IPS-15b (cell line): ENCODE measurements around the gene GIPC1.

Experiments
- H3K27me3 ChIP-seq: one replicate; pipeline ENCODE4 v1.6.1; 2013; ENCODE audit warnings: low read length; ENCODE audit not compliant: control insufficient read depth, insufficient read depth
- H3K36me3 ChIP-seq: one replicate; pipeline ENCODE4 v1.6.1; 2013; ENCODE audit warnings: low read length; ENCODE audit not compliant: control insufficient read depth, insufficient read depth
- H3K4me1 ChIP-seq: one replicate; pipeline ENCODE4 v1.6.1; 2013; ENCODE audit warnings: mild to moderate bottlenecking, low read length; ENCODE audit not compliant: control insufficient read depth, insufficient read depth
- H3K4me3 ChIP-seq: one replicate; pipeline ENCODE4 v1.5.1; 2013; ENCODE audit warnings: low read depth, low read length
- H3K9ac ChIP-seq: one replicate; pipeline ENCODE4 v1.6.1; 2013; ENCODE audit warnings: low read depth, mild to moderate bottlenecking, low read length
- H3K9me3 ChIP-seq: one replicate; pipeline ENCODE4 v1.6.1; 2013; ENCODE audit warnings: mild to moderate bottlenecking, low read length; ENCODE audit not compliant: control insufficient read depth, insufficient read depth

GIPC1 gene

DNA sequence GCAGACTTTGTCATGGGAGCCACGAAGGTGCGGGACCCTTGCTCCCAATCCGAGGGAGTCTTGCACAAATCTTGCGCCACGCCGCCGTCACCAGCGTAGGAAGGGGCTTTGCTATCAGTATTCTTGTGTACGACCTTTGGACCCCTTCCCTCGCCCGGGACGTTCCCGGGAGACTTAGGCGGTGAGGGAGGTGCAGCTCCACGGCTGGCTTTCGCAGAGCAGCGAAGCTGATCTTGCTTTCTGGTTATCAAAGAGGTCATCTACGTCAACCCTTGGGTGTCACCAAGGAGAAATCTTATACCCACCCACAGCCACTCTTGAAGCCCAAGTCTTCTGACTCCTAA, 34.0 kb upstream of the GIPC1 start:
- H3K27me3 ChIP-seq = no peaks in the 10 kb centered on the region
- peak overlapping the region; percentile 89 for H3K9ac ChIP-seq
- no peaks in the 10 kb centered on the region for H3K9me3 ChIP-seq
- peaks cover 3% of the 10 kb centered on the region for H3K4me1 ChIP-seq
- H3K4me3 ChIP-seq = peak overlapping the region; percentile 95
- H3K36me3 ChIP-seq = no peaks in the 10 kb centered on the region

DNA sequence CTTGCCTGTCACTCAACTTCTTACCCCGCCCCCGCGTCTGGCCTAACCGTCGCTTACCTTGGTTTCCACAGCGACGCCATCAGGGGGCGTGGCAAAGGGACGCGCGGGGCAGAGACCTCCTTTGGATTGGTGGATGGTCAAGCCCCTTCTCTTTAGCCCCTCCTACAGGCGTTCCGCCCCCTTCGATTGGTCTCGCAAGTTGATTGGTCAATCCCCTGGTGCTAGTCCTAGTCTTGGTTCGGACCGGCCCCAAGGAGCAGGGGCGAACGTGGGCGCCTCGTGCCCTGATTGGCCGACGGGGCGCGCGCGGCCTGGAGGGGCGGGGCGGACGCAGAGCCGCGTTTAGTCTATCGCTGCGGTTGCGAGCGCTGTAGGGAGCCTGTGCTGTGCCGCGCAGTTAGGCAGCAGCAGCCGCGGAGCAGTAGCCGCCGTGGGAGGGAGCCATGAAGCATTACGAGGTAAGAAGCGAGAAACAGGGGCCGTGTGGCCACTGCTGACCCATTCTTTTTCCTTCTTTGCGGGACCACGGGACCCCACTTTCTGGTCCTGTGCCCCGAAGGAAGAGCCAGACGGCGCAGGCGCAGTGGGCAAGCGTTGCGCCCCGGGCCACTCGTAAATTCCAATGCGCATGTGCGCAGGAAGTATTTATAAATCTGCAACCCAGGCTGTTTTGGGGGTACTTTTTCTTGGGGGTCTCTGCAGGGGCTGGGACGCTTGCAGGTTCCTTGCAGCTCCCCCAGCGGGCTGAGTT, 33.5 kb upstream of the GIPC1 start, which contains the start of gene TECR:
TSS of gene TECR (plus strand) at position 341 of the 751 bp plus-strand sequence. CDS start at position 444, 103 bp downstream.
- no peaks in the 10 kb centered on the region for H3K27me3 ChIP-seq
- H3K4me3 ChIP-seq = peak within 1 kb of the TSS; percentile 95
- H3K9ac ChIP-seq = peak within 1 kb of the TSS; percentile 89
- H3K9me3 ChIP-seq = no peaks in the 10 kb centered on the region
- peaks cover 3% of the 10 kb centered on the region for H3K4me1 ChIP-seq
- no peaks in the 10 kb centered on the region for H3K36me3 ChIP-seq

DNA sequence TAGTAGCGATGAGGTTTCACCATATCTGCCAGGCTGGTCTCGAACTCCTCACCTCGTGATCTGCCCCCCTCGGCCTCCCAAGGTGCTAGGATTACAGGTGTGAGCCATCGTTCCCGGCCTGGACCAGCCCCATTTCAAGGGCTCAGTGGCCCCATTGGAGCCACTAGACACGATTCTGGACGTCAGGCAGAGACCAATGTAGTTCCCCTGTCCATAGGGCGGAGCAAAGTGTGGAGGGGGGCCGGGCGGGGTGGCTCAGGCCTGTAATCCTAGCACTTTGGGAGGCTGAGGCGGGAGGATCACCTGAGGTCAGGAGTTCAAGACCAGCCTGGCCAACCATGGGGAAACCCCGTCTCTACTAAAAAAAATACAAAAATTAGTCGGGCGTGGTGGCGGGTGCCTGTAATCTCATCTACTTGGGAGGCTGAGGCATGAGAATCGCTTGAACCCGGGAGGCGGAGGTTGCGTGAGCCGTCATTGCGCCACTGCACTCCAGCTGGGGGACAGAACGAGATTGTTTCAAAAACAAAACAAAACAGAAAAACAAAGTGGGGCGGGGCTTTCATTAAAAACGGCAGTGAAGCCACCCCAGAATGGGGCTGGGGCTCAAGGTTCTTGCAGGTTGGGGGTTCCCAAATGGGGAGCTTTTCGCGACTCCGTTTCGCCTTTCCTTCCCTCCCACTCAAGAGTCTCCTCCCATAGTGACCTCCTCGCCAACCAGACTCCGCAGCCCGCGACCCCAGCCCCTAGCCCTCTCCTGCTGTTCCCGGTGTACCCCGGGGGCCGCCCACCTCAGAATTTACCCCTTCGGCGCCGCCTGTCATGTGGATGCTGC, 32.7 kb upstream of the GIPC1 start:
- Histone ChIP-seq H3K4me1 (peaks cover 3% of the 10 kb centered on the region), H3K9ac (no peak overlapping the region), H3K36me3 (no peaks in the 10 kb centered on the region), H3K4me3 (peak overlapping the region; percentile 66), H3K9me3 (no peaks in the 10 kb centered on the region), H3K27me3 (no peaks in the 10 kb centered on the region)

DNA sequence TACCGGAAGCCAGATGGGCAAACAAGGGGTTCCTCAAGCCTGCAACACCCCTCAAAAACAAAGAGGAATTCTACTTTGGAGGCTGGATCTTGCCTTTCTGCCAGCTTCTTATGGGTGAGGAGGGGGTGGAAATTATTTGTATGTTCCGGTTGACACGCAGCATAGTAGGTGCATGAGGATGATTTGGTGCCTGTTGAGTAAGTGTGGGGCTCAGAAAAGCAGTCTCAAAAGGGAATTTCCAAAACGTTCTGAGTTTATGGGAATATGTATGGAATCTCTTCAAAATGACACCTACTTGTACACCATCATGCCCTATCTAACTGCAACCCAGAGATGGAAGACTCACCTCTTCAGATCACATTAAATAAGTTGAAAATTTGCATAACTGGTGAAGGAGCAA, 30.5 kb upstream of the GIPC1 start:
- no peaks in the 10 kb centered on the region for H3K27me3 ChIP-seq
- no peak overlapping the region for H3K9ac ChIP-seq
- no peaks in the 10 kb centered on the region for H3K36me3 ChIP-seq
- H3K9me3 ChIP-seq = no peaks in the 10 kb centered on the region
- H3K4me1 ChIP-seq = peaks cover 3% of the 10 kb centered on the region
- H3K4me3 ChIP-seq = no peak overlapping the region

DNA sequence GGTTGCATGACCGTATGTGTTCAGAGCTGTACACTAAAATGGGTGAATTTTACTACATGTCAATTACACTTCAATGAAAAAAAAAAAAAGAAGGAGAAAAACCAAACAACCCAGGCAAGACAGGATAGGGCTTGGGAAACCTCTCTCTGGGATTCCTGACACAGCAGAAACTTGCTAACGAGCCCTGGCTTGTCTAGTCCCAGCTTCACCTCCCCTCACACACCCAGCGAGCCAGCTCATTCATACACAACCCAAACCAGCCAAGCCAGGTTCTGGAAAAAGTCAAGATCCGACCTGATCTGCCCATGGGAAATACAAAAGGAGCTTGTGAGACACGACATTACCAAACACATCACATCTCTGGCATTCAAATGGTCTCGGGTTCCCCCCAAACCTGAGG, 29.8 kb upstream of the GIPC1 start:
- Histone ChIP-seq H3K9ac (peak overlapping the region; percentile 65), H3K9me3 (no peaks in the 10 kb centered on the region), H3K27me3 (no peaks in the 10 kb centered on the region), H3K4me3 (no peak overlapping the region), H3K36me3 (no peaks in the 10 kb centered on the region), H3K4me1 (peaks cover 3% of the 10 kb centered on the region)

DNA sequence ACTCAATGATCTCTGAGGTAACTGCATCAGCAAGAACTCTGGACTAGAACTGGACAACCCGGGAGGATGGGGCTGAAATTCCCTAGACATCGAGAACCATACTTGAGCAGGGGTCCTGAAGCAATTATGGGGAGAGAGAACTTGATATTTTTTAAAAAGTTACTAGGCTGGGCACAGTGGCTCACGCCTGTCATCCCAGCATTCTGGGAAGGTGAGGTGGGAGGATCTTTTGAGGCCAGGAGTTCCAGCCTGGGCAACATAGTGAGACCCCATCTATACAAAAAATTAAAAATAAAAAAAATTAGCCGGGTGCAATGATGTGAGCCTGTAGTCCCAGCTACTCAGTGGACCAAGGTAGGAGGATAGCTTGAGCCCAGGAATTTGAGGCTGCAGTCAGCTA, 24.6 kb upstream of the GIPC1 start:
- Histone ChIP-seq H3K4me3 (no peak overlapping the region), H3K27me3 (no peaks in the 10 kb centered on the region), H3K9ac (no peak overlapping the region), H3K36me3 (peaks cover 12% of the 10 kb centered on the region), H3K9me3 (no peaks in the 10 kb centered on the region), H3K4me1 (peaks cover 6% of the 10 kb centered on the region)

DNA sequence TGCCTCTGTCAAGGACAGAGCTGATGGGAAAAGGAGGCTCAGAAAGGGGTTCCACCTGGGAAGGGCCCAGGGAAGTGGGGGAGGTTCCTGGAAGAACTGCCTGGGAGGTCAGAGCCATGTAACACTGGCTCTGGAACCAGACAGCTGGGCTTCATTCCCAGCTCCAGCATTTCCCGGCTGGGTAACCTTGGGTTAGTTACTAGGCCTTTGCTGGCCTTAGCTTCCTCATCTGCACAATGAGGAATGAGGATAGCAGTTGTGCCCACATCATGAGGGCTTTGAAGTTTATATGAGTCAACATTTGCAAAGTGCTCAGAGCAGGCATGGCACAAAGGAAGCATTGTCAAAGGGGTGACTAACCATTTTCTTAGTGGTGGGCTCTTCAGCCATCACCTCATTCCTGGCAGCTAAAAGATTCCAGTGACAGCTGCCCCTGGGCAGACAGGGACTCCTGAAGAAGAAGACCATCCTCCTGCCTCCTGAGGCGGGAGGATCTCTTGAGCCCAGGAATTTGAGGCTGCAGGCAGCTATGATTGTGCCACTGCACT, 24.0 kb upstream of the GIPC1 start:
- Histone ChIP-seq H3K9me3 (no peaks in the 10 kb centered on the region), H3K36me3 (peaks cover 17% of the 10 kb centered on the region), H3K4me3 (no peak overlapping the region), H3K27me3 (no peaks in the 10 kb centered on the region), H3K9ac (no peak overlapping the region), H3K4me1 (peaks cover 6% of the 10 kb centered on the region)

DNA sequence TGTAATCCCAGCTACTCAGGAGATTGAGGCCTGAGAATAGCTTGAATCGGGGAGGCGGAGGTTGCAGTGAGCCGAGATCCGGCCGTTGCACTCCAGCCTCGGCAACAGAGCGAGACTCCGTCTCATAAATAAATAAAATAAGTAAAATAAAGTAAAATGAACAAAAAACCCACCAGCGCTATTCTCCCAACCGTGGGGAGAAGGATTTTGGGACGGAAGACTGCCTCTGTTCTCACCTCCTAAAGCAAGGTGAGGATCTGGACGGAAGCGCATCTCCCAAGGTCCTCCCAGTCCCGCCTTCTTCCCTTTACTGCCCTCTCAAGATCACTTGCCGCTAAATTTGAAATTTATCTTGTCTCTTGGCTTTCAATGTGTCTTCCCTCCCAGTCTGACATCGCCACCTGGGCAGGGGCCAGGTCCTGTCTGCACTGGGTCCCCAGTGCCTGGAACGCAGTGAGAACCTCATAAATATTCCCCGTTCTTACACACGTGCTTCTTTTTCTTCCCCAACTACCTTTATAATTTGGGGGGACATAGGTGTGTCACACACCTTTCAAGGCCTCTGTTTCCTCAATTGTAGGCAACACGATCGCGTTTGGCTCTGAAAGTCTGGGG, 23.4 kb upstream of the GIPC1 start:
- Histone ChIP-seq H3K4me1 (peaks cover 6% of the 10 kb centered on the region), H3K4me3 (peak overlapping the region; percentile 70), H3K9ac (no peak overlapping the region), H3K9me3 (no peaks in the 10 kb centered on the region), H3K27me3 (no peaks in the 10 kb centered on the region), H3K36me3 (peaks cover 22% of the 10 kb centered on the region)

DNA sequence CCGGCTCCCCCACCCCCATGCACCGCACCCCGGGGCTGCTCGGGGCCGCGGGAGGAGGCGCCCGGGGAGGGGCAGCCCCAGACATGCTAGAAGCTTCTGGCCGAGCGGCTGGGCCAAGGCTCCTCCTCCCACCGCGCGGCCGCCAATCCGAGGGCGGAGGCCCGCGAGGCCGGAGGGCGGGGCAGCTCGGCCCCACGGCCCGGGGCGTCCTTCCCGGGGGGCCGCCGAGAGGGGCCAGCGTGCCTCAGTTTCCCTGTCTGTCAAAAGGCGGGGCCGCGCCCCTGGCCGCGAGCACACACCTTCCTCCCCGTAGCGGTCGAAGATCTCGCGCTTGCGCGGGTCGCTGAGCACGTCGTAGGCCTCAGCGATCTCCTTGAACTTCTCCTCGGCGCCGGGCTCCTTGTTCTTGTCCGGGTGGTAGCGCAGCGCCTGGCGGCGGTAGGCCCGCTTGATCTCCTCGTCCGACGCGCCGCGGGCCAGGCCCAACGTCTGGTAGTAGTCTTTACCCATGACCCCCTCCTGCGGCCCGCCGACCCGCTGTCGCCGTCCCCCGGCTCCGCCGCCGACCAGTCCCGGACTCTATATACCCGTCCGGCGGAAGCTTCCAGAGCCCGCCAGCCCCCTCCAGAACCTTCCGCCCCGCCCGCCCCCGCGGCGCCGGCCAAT, 22.0 kb upstream of the GIPC1 start, which contains the start of gene DNAJB1:
TSS of gene DNAJB1 (minus strand) at position 558 of the 666 bp plus-strand sequence. CDS start at position 510, 48 bp downstream.
- H3K9me3 ChIP-seq = no peaks in the 10 kb centered on the region
- peaks cover 22% of the 10 kb centered on the region for H3K36me3 ChIP-seq
- H3K27me3 ChIP-seq = no peaks in the 10 kb centered on the region
- peak within 1 kb of the TSS; percentile 86 for H3K4me3 ChIP-seq
- H3K4me1 ChIP-seq = peaks cover 6% of the 10 kb centered on the region
- peak within 1 kb of the TSS; percentile 83 for H3K9ac ChIP-seq

DNA sequence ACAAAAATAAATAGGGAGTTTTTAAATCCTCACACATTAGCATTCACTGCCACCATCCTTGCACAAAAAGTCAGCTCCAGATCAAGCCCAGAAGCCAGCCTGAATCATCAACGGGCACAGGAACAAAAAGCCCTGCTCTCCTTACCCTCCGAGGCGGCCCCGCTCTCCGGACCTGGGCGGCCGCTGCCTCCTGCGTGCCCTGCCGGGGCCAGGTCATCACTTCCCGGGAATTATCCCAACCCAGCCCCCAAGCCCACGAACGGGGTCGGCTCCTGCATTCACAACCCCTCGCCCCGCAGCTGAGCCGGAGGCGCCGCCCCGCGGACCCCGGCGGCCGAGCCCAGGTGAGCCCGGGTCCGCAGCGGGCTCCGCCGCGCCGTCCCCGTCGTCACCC, 21.5 kb upstream of the GIPC1 start:
- H3K27me3 ChIP-seq = no peaks in the 10 kb centered on the region
- H3K9me3 ChIP-seq = no peaks in the 10 kb centered on the region
- H3K9ac ChIP-seq = peak overlapping the region; percentile 54
- H3K4me3 ChIP-seq = peak overlapping the region; percentile 86
- H3K4me1 ChIP-seq = peaks cover 6% of the 10 kb centered on the region
- peaks cover 22% of the 10 kb centered on the region for H3K36me3 ChIP-seq
